Glutamatergic neuron (in vitro differentiated cells): ENCODE data around the gene MYO1A. TPM values are rescaled to one million over a fixed set of nuclear protein-coding genes. Genes with fewer than 3 reads are reported as not detected.
"Not testable (repeated sequence)": the region's sequence is repeated elsewhere in the genome, so short reads cannot be mapped to it uniquely, and the experiment has no call there.

Experiments
- DNase-seq: peaks from one replicate; pipeline ENCODE4 v3.0.0; 2022
- H3K27ac Mint-ChIP-seq: one replicate; pipeline ENCODE4 v1.8.0; 2020; ENCODE audit warnings: mild to moderate bottlenecking, mixed read lengths, inconsistent platforms; ENCODE audit not compliant: unreplicated experiment
- H3K27me3 Mint-ChIP-seq: one replicate; pipeline ENCODE4 v1.8.0; 2020; ENCODE audit warnings: mild to moderate bottlenecking, moderate library complexity, mixed read lengths, inconsistent platforms; ENCODE audit not compliant: unreplicated experiment
- H3K36me3 Mint-ChIP-seq: one replicate; pipeline ENCODE4 v1.8.0; 2020; ENCODE audit warnings: mild to moderate bottlenecking, mixed read lengths, inconsistent platforms; ENCODE audit not compliant: unreplicated experiment
- H3K4me1 Mint-ChIP-seq: one replicate; pipeline ENCODE4 v1.8.0; 2020; ENCODE audit warnings: mild to moderate bottlenecking, low read depth, mixed read lengths, inconsistent platforms; ENCODE audit not compliant: unreplicated experiment
- H3K4me3 Mint-ChIP-seq: one replicate; pipeline ENCODE4 v1.8.0; 2020; ENCODE audit warnings: mild to moderate bottlenecking, mixed read lengths, inconsistent platforms; ENCODE audit not compliant: unreplicated experiment
- H3K9me3 Mint-ChIP-seq: one replicate; pipeline ENCODE4 v1.8.0; 2020; ENCODE audit warnings: mild to moderate bottlenecking, moderate library complexity, mixed read lengths, inconsistent platforms; ENCODE audit not compliant: unreplicated experiment
- total RNA-seq: library from RNA; stranded (reverse); fragmentation: NEBNext Ultra II Directional; extraction: Animal tissue kit (Norgen Biotek cat#: 25700); gene quantifications from one replicate; pipeline ENCODE4 v1.2.1, GENCODE V29; 2021; ENCODE audit not compliant: unreplicated experiment
- TF ChIP-seq, protein P1 (sequence below): fragments of 200-600 bp; sonication (generic); IDR thresholded peaks from one replicate; pipeline ENCODE4 v1.5.0; 2021; ENCODE audit not compliant: partially characterized antibody, unreplicated experiment

The MYO1A gene
- total RNA-seq, 1 donor from 2014 or later = 0.64 TPM

DNA sequence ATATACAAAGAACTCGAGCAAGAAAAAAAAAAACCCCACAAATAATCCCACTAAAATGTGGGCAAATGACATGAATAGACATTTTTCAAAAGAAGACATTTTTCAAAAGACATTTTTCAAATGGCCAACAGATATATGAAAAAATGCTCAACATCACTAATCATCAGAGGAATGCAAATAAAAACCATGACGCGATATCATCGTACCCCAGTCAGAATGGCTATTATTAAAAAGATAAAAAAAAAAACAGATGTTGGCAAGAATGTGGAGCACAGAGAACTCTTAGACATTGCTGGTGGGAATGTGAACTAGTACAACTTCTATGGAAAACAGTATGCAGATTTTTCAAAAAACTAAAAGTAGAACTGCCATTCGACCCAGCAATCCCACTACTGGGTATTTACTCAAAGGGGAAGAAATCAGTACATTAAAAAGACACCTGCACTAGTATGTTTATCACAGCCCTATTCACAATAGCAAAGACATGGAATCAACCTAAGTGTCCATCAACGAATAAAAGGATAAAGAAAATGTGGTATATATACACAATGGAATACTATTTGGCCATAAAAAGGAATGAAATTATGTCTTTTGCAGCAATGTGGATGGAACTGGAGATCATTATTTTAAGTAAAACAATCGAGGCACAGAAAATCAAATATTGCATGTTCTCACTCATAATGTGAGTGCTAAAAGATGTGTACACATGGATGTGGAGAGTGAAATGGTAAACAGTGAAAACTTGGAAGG lies 59.9 kb downstream of the MYO1A start:
- Mint-ChIP-seq H3K4me3 (no peak overlapping the region), H3K27me3 (peaks cover 6% of the 10 kb centered on the region), H3K27ac (no peak overlapping the region), H3K36me3 (no peaks in the 10 kb centered on the region), H3K4me1 (peaks cover 4% of the 10 kb centered on the region), H3K9me3 (peaks cover 7% of the 10 kb centered on the region)
- DNase-seq = no peak
- TF ChIP-seq, protein P1, sequence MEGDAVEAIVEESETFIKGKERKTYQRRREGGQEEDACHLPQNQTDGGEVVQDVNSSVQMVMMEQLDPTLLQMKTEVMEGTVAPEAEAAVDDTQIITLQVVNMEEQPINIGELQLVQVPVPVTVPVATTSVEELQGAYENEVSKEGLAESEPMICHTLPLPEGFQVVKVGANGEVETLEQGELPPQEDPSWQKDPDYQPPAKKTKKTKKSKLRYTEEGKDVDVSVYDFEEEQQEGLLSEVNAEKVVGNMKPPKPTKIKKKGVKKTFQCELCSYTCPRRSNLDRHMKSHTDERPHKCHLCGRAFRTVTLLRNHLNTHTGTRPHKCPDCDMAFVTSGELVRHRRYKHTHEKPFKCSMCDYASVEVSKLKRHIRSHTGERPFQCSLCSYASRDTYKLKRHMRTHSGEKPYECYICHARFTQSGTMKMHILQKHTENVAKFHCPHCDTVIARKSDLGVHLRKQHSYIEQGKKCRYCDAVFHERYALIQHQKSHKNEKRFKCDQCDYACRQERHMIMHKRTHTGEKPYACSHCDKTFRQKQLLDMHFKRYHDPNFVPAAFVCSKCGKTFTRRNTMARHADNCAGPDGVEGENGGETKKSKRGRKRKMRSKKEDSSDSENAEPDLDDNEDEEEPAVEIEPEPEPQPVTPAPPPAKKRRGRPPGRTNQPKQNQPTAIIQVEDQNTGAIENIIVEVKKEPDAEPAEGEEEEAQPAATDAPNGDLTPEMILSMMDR = no peak

DNA sequence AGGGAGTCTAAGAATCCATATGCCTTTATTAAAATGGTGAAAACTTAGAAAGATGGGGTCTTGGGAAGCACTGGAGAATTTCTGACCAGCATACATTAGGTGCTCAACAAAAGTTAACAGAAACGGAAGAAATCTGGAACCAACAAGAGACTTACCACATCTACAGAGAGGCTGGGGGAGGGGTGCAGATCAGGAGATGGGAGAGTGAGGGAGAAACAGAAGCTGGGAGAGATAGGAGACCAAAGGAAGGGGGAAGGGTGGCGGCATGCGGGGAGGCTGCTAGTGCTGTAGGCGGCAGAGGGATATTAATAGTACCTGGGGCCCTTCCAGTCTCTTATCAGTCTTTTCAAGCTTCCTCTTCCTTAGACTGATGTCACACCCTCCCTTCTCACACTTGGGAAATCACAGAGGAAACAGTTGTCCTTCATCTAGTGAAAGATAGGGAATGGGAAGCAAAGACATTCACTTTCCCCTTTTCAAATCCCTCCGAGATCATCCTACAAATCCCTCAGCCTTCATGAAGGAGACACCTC lies 61.7 kb downstream of the MYO1A start:
- Mint-ChIP-seq H3K27ac (no peak overlapping the region), H3K9me3 (peaks cover 5% of the 10 kb centered on the region), H3K36me3 (no peaks in the 10 kb centered on the region), H3K4me1 (peaks cover 4% of the 10 kb centered on the region), H3K4me3 (no peak overlapping the region), H3K27me3 (peaks cover 6% of the 10 kb centered on the region)
- TF ChIP-seq, protein P1 = no peak
- DNase-seq = no peak

DNA sequence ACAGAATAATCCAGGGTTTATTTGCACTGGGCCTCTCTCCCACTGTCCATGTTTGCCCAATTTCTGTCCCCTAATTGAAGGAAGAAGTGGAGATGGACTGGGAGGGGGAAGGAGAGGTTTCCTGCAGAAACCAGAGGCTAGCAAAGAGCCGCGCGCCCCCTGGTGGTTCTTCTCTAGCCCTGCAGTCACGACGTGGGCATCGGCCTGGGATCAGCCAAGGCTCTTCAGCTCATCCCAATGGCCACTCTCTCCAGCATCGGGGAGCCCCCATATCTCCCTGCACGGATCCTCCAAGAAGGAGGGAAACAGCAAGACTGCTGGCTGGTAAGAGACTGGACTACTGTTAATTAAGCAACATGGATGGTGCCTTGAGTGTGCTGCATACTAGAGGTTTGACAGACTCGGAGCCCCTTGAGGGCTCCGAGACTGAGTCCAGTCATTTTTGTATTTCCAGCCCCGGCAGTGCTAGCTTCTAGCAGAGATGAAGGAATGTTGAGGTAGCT lies 62.3 kb downstream of the MYO1A start:
- TF ChIP-seq, protein P1 = peak; percentile 95
- no peak overlapping the region for H3K27ac Mint-ChIP-seq
- H3K4me1 Mint-ChIP-seq = peaks cover 4% of the 10 kb centered on the region
- H3K36me3 Mint-ChIP-seq = no peaks in the 10 kb centered on the region
- peaks cover 6% of the 10 kb centered on the region for H3K27me3 Mint-ChIP-seq
- H3K4me3 Mint-ChIP-seq = no peak overlapping the region
- peaks cover 4% of the 10 kb centered on the region for H3K9me3 Mint-ChIP-seq
- peak; percentile 86 for DNase-seq

DNA sequence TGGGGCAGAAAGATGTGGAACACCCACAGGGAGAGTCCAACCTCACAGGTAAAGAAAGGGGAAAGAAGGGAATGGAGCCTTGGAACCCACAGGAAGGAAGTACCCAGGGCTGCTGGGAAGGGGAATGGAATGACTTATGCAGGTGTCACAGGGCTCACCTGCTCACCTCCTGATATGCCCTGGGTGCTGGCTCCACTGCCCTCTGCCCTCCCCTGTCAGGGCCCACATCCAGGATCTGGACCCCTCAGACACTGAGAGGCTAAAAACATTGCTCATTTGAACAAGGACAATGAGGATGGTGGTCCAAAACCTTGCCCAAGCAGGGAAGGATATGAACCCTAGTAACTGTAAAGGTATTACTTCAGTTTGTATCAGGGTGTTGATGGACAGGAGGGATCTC lies 62.9 kb downstream of the MYO1A start:
- Mint-ChIP-seq H3K27ac (no peak overlapping the region), H3K27me3 (peaks cover 6% of the 10 kb centered on the region), H3K36me3 (no peaks in the 10 kb centered on the region), H3K9me3 (peaks cover 4% of the 10 kb centered on the region), H3K4me1 (peaks cover 4% of the 10 kb centered on the region), H3K4me3 (no peak overlapping the region)
- no peak for DNase-seq
- TF ChIP-seq, protein P1 = no peak

DNA sequence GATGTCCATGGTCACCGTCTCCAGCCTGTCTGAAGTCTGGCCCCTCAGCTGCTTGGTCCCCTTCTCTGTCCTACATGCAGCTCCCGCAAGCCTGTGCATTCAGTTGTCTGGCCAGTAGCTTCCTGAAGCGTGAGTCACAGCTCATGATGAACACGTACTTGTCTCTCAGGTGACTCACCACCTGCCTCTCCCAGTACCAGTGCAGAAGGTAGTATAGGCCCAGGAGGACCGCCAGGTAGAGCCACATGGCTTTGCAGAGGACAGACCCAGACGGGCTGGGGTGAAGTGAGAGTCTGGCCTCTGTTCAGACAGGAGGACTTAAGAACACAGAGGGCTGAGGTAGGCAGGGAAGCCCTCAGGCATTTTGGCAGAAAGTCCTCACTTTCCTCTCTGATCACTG lies 64.2 kb downstream of the MYO1A start:
- not testable (repeated sequence) for H3K27ac Mint-ChIP-seq, H3K9me3 Mint-ChIP-seq, H3K27me3 Mint-ChIP-seq, H3K4me1 Mint-ChIP-seq, DNase-seq, H3K36me3 Mint-ChIP-seq, H3K4me3 Mint-ChIP-seq
